Fibroblast of lung (primary cell): ENCODE measurements around the gene BLOC1S4. TPM values are rescaled to one million over a fixed set of nuclear protein-coding genes. Genes with fewer than 3 reads are reported as not detected.
"Not testable (repeated sequence)": the region's sequence is repeated elsewhere in the genome, so short reads cannot be mapped to it uniquely, and the experiment has no call there.

Experiments
- DNase-seq, 2 donors: peaks; one replicate each; pipeline versions ENCODE4 v3.0.0 to v3.0.0-alpha.2; 2010; ENCODE audit warnings: low read depth in 2 of 2
- H2AFZ ChIP-seq: 2 replicates; pipeline ENCODE4 v1.5.1; 2012; ENCODE audit warnings: low read length, control low read depth, inconsistent platforms
- H3K27ac ChIP-seq: 2 replicates; pipeline ENCODE4 v1.5.1; 2011; ENCODE audit warnings: low read length, control low read depth; ENCODE audit not compliant: insufficient read depth
- H3K27me3 ChIP-seq: 2 replicates; pipeline ENCODE4 v1.5.1; 2011; ENCODE audit warnings: mild to moderate bottlenecking, low read length; ENCODE audit not compliant: control insufficient read depth, insufficient read depth
- H3K36me3 ChIP-seq: 2 replicates; pipeline ENCODE4 v1.5.1; 2011; ENCODE audit warnings: low read length; ENCODE audit not compliant: control insufficient read depth, insufficient read depth
- H3K4me1 ChIP-seq: 2 replicates; pipeline ENCODE4 v1.5.1; 2011; ENCODE audit warnings: low read length; ENCODE audit not compliant: control insufficient read depth, insufficient read depth; ENCODE audit errors: extremely low read depth
- H3K4me2 ChIP-seq: 2 replicates; pipeline ENCODE4 v1.5.1; 2011; ENCODE audit warnings: low read length, control low read depth; ENCODE audit not compliant: insufficient read depth; ENCODE audit errors: extremely low read depth
- H3K4me3 ChIP-seq, 4 experiments: fragments of 200-600 bp in 1 of 4; sonication (generic) in 1 of 4; replicated peaks in 1 of 4; 2 replicates each; pipeline ENCODE4 v1.5.1; 2011 to 2016; ENCODE audit warnings: low read length in 4 of 4, low read depth in 3 of 4, mild to moderate bottlenecking in 3 of 4, control low read depth in 2 of 4, inconsistent platforms in 1 of 4, mixed read lengths in 1 of 4; ENCODE audit not compliant: insufficient read depth in 1 of 4; ENCODE audit errors: control extremely low read depth in 1 of 4
- H3K79me2 ChIP-seq: 2 replicates; pipeline ENCODE4 v1.5.1; 2012; ENCODE audit warnings: mild to moderate bottlenecking, low read length, inconsistent platforms; ENCODE audit not compliant: control insufficient read depth, insufficient read depth
- H3K9ac ChIP-seq: 2 replicates; pipeline ENCODE4 v1.5.1; 2011; ENCODE audit warnings: mild to moderate bottlenecking, low read length, control low read depth; ENCODE audit not compliant: insufficient read depth
- H3K9me3 ChIP-seq: 2 replicates; pipeline ENCODE4 v1.5.1; 2012; ENCODE audit warnings: low read depth, low read length; ENCODE audit not compliant: control insufficient read depth, insufficient read depth
- H4K20me1 ChIP-seq: 2 replicates; pipeline ENCODE4 v1.5.1; 2011; ENCODE audit warnings: low read length; ENCODE audit not compliant: control insufficient read depth, insufficient read depth; ENCODE audit errors: extremely low read depth
- EZH2 ChIP-seq: IDR thresholded peaks from 2 replicates; pipeline ENCODE4 v1.5.1; 2012; ENCODE audit warnings: low read length, control low read depth, mild to moderate bottlenecking; ENCODE audit errors: missing control alignments
- polyA plus RNA-seq, 2 donors: library from polyadenylated mRNA; depleted of rRNA in 1 of 2; stranded (reverse) in 1 of 2; unstranded in 1 of 2; fragments of >200 nt; gene quantifications; 2 replicates each; pipeline ENCODE4 v1.2.1, GENCODE V29; 2011 to 2012; ENCODE audit warnings: missing spikeins in 1 of 2
- total RNA-seq: library from RNA; depleted of rRNA; stranded (reverse); fragments of >200 nt; gene quantifications from 2 replicates; pipeline ENCODE4 v1.2.1, GENCODE V29; 2014
- TF ChIP-seq, protein P1 (sequence below), 2 donors: IDR thresholded peaks in 1 of 2; conservative IDR thresholded peaks in 1 of 2; 1 replicate in 1 of 2; 2 replicates in 1 of 2; pipeline ENCODE4 v1.5.1; 2011 to 2012; ENCODE audit warnings: low read length in 2 of 2, control low read depth in 1 of 2, inconsistent platforms in 1 of 2, low read depth in 1 of 2, mild to moderate bottlenecking in 1 of 2

BLOC1S4 gene
- total and polyA plus RNA-seq, 2 donors (not counting 1 experiment from before 2014, with no cell fraction given): 12.2 to 13.5 TPM

DNA sequence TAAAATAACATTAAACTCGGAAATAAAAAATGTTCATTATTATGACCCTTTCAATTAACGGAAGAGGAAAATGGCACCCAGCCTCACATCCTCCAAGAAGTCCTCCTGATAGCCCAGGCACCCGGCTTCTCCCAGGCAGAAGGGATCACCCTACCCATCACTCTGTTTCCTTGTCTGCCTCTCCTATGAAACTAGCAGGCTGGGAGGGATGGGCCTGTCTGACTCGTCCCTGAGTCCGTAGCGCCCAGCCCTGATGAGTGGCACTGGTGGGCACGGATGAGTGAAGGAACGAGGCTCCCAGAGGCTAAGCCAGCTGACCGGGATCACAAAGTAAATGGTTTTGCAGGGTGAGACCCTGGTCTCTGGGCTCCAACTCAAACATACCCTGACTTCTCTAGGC, 37.9 kb downstream of the BLOC1S4 start:
- Histone ChIP-seq H3K4me3 (no peak overlapping the region), H3K27me3 (no peaks in the 10 kb centered on the region), H4K20me1 (no peaks in the 10 kb centered on the region), H3K9me3 (no peaks in the 10 kb centered on the region), H3K4me1 (peaks cover 8% of the 10 kb centered on the region), H3K36me3 (no peaks in the 10 kb centered on the region), H2AFZ (no peak overlapping the region), H3K27ac (no peak overlapping the region), H3K9ac (no peak overlapping the region), H3K79me2 (no peaks in the 10 kb centered on the region), H3K4me2 (no peak overlapping the region)
- no peak for DNase-seq
- no peak for TF ChIP-seq EZH2

DNA sequence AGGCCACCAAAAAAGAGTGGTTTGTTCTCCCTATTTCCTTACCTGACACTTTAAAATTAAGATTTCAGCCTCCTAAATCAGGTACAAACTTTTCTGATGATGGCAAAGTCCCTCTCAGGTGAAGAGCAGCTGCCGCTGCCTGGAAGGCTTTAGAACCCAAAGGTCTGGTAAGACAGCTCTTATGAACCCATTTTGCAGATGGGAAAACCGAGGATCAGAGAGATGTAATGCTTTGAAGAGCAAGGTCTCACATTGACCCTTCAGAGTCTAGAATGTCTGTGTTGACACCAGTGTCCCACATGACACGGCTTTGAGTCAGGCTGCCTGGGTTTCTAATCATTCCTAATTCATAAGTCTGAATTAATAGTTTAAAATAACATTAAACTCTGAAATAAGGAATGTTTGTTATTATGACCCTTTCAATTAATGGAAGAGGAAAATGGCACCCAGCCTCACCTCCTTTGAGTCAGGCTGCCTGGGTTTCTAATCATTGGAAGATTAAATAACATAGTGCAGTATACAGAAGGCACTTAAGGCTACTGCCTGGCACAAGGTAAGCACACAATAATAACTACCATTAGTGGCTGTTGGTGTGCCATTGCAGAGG, 38.6 kb downstream of the BLOC1S4 start:
- no peak overlapping the region for H3K9ac ChIP-seq
- no peak overlapping the region for H3K27ac ChIP-seq
- TF ChIP-seq EZH2: no peak

DNA sequence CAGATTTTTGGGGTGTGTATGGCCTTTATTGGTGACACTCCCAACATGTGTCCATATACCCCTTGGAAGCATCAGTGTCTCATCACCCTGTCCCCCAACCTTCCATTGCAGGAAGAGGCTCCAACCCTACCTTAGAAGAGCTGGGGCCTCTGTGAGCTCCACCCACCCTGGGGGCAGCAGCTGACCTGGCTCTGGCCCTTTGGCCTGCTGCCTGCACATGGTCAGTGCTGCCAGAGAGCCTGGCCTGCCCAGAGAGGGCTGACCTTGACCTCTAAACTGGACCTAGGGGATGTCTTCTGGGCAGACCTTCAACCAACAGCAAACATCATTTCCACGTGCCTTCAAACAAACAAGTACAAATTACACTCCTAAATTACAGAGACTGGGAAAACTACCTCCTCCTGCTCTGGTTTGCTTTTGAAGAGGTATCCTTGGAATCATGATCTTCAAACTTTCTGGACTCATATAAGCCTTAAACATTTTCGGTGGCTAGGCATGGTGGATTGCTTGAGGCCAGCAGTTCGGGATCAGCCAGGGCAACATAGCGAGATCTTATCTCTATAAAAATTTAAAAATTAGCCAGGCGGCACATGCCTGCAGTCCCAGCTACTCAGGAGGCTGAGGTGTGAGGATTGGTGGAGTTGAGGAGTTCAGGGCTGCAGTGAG, 39.2 kb downstream of the BLOC1S4 start:
- Histone ChIP-seq H3K27ac (no peak overlapping the region), H3K27me3 (no peaks in the 10 kb centered on the region), H4K20me1 (no peaks in the 10 kb centered on the region), H2AFZ (no peak overlapping the region), H3K4me1 (no peaks in the 10 kb centered on the region), H3K79me2 (no peaks in the 10 kb centered on the region), H3K4me3 (no peak overlapping the region), H3K4me2 (no peak overlapping the region), H3K9me3 (no peaks in the 10 kb centered on the region), H3K9ac (no peak overlapping the region), H3K36me3 (no peaks in the 10 kb centered on the region)
- no peak for DNase-seq
- no peak for TF ChIP-seq EZH2
- TF ChIP-seq, protein P1, sequence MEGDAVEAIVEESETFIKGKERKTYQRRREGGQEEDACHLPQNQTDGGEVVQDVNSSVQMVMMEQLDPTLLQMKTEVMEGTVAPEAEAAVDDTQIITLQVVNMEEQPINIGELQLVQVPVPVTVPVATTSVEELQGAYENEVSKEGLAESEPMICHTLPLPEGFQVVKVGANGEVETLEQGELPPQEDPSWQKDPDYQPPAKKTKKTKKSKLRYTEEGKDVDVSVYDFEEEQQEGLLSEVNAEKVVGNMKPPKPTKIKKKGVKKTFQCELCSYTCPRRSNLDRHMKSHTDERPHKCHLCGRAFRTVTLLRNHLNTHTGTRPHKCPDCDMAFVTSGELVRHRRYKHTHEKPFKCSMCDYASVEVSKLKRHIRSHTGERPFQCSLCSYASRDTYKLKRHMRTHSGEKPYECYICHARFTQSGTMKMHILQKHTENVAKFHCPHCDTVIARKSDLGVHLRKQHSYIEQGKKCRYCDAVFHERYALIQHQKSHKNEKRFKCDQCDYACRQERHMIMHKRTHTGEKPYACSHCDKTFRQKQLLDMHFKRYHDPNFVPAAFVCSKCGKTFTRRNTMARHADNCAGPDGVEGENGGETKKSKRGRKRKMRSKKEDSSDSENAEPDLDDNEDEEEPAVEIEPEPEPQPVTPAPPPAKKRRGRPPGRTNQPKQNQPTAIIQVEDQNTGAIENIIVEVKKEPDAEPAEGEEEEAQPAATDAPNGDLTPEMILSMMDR (conservative IDR thresholded peaks at IDR 0.05 in 1 of 2, IDR thresholded peaks at IDR 0.05 in 1 of 2; ENCODE audit: low read depth in 1 of 2, low read length in 2 of 2): no peak

More for the DNA sequence above, 38.6 kb downstream of the BLOC1S4 start:
- no peak overlapping the region for H3K4me3 ChIP-seq
- no peaks in the 10 kb centered on the region for H3K27me3 ChIP-seq
- no peaks in the 10 kb centered on the region for H3K79me2 ChIP-seq
- no peaks in the 10 kb centered on the region for H3K36me3 ChIP-seq
- H3K9me3 ChIP-seq: no peaks in the 10 kb centered on the region
- no peak overlapping the region for H2AFZ ChIP-seq
- H3K4me2 ChIP-seq: no peak overlapping the region
- peaks cover 2% of the 10 kb centered on the region for H3K4me1 ChIP-seq
- DNase-seq: no peak
- no peaks in the 10 kb centered on the region for H4K20me1 ChIP-seq

DNA sequence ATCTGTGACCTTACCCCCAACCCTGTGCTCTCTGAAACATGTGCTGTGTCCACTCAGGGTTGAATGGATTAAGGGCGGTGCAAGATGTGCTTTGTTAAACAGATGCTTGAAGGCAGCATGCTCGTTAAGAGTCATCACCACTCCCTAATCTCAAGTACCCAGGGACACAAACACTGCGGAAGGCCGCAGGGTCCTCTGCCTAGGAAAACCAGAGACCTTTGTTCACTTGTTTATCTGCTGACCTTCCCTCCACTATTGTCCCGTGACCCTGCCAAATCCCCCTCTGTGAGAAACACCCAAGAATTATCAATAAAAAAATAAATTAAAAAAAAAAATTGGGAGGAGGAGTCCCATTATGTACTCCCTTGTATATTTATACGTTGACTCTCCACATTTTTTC, 40.4 kb downstream of the BLOC1S4 start:
- H2AFZ ChIP-seq, H3K79me2 ChIP-seq, H3K4me1 ChIP-seq, H3K4me3 ChIP-seq, DNase-seq, H3K27ac ChIP-seq, H3K27me3 ChIP-seq, H3K9me3 ChIP-seq, H3K4me2 ChIP-seq, H3K36me3 ChIP-seq, H4K20me1 ChIP-seq, H3K9ac ChIP-seq: not testable (repeated sequence)
